AG04449 (cell line): Measurements from ENCODE around the gene C10orf105.

Source experiments
- CTCF ChIA-PET: fragments of 350-600 bp; formaldehyde crosslinking; extraction: SDS; loops from one replicate; lab custom pipeline; 2021; ENCODE audit warnings: antibody characterized with exemption; lab: Yijun Ruan, JAX
- POLR2A ChIA-PET: fragments of 400-600, 350-600 bp; formaldehyde crosslinking; extraction: SDS; loops from one replicate; lab custom pipeline; 2020; ENCODE audit warnings: antibody characterized with exemption, inconsistent platforms; lab: Yijun Ruan, JAX
- DNase-seq: peaks from one replicate; pipeline ENCODE4 v3.0.0-alpha.2; 2010; ENCODE audit warnings: low read depth, low spot score
- H3K4me3 ChIP-seq: 2 replicates; pipeline ENCODE4 v1.5.1; 2011; ENCODE audit warnings: low read depth, mild to moderate bottlenecking, control low read depth, low read length
- CTCF ChIP-seq: IDR thresholded peaks from one replicate; pipeline ENCODE4 v1.5.1; 2011; ENCODE audit warnings: mild to moderate bottlenecking, moderate library complexity, low read length, control low read depth, inconsistent platforms; ENCODE audit not compliant: insufficient read depth; ENCODE audit errors: missing control alignments

Gene C10orf105

GRCh38 chr10:71763352-71764127 is 44.0 kb upstream of the C10orf105 start:
- DNase-seq = no peak
- ChIA-PET CTCF (interaction anchor here (1.3 to 4.2 kb wide), 2 partner anchors 10 to 133 kb away, joined by 5 to 31 read pairs; partner anchors contain the start of gene VSIR), POLR2A (interaction anchor here (2.0 kb wide), 1 partner anchor 10 kb away, joined by 9 read pairs; the partner anchor contains the start of gene VSIR)
- no peak overlapping the region for H3K4me3 ChIP-seq
- no peak for TF ChIP-seq CTCF

- no peak for DNase-seq
- POLR2A ChIA-PET = no interaction called here
- CTCF ChIA-PET = interaction anchor here (4.2 kb wide), 1 partner anchor 11 kb away, joined by 31 read pairs; the partner anchor contains the start of gene VSIR
- TF ChIP-seq CTCF = no peak
- H3K4me3 ChIP-seq = no peak overlapping the region
These were observed 42.7 kb upstream of the C10orf105 start for GRCh38 chr10:71762324-71762723.

DNA sequence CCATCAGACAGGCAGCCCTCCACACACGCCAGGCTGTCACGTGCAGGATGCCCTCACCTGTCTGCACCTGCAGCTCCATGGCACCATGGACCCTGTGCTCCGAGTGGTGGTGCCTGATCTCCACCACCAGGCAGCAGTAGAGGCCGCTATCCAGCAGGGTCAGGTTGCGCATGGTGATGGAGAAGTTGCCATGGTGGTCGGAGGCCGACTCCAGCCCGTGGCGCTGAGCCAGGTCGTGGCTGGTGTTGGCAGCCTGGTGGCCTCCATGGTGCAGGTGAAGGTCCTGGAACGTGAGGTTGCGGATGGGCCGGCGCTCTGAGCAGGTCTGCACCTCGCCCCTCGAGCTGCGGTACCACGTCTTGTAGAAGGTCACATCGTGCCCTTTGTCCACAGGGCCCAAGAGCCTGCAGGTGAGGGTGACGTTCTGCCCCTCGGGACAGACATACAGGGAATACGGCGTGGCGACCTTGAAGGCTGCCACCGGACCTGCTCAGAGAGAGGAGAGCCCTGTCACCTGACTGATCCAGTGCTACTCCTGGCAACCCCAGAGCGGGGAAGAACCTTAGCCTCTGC is 42.0 kb upstream of the C10orf105 start:
- CTCF ChIA-PET = interaction anchor here (4.2 kb wide), 1 partner anchor 12 kb away, joined by 31 read pairs; the partner anchor contains the start of gene VSIR
- TF ChIP-seq CTCF = no peak
- DNase-seq = no peak

GRCh38 chr10:71761105-71761511 is 41.5 kb upstream of the C10orf105 start:
- no peak for TF ChIP-seq CTCF
- DNase-seq = no peak
- ChIA-PET POLR2A (no interaction called here), CTCF (no interaction called here)
- no peak overlapping the region for H3K4me3 ChIP-seq

More for the DNA sequence above, 42.0 kb upstream of the C10orf105 start:
- no peak overlapping the region for H3K4me3 ChIP-seq
- POLR2A ChIA-PET = no interaction called here

GRCh38 chr10:71757399-71757922 is 37.9 kb upstream of the C10orf105 start:
- DNase-seq = no peak
- TF ChIP-seq CTCF = no peak
- CTCF ChIA-PET = interaction anchor here (1.0 to 4.2 kb wide), 7 partner anchors 8 to 139 kb away, joined by 3 to 34 read pairs (median 5); partner anchors contain the start of gene VSIR
- POLR2A ChIA-PET = interaction anchor here (0.6 kb wide), 1 partner anchor 9 kb away, joined by 4 read pairs; no protein-coding TSS in a partner anchor
- H3K4me3 ChIP-seq = no peak overlapping the region
